Mesendoderm (in vitro differentiated cells): ENCODE results near the gene OR2L2. TPM values are rescaled to one million over a fixed set of nuclear protein-coding genes. Genes with fewer than 3 reads are reported as not detected.
"Not testable (repeated sequence)": the region's sequence is repeated elsewhere in the genome, so short reads cannot be mapped to it uniquely, and the experiment has no call there.

Experiments used
- DNase-seq: peaks from one replicate; pipeline ENCODE4 v3.0.0; 2013
- H2AK5ac ChIP-seq: 2 replicates; pipeline ENCODE4 v1.6.1; 2013; ENCODE audit warnings: low read length, inconsistent platforms
- H2BK120ac ChIP-seq: 2 replicates; pipeline ENCODE4 v1.6.1; 2013; ENCODE audit warnings: low read depth, mild to moderate bottlenecking, low read length, moderate library complexity, mixed read lengths
- H2BK15ac ChIP-seq: replicated peaks from 2 replicates; pipeline ENCODE4 v1.6.1; 2013; ENCODE audit warnings: low read depth, mild to moderate bottlenecking, moderate library complexity
- H2BK5ac ChIP-seq: 2 replicates; pipeline ENCODE4 v1.6.1; 2013; ENCODE audit warnings: low read length, inconsistent platforms
- H3K18ac ChIP-seq: 2 replicates; pipeline ENCODE4 v1.6.1; 2013; ENCODE audit warnings: mild to moderate bottlenecking, low read length, mixed read lengths
- H3K23ac ChIP-seq: one replicate; pipeline ENCODE4 v1.6.1; 2013; ENCODE audit warnings: low read length
- H3K27ac ChIP-seq: 2 replicates; pipeline ENCODE4 v1.5.1; 2013; ENCODE audit warnings: low read depth, mild to moderate bottlenecking, inconsistent platforms, low read length, moderate library complexity
- H3K27me3 ChIP-seq: 2 replicates; pipeline ENCODE4 v1.6.1; 2013; ENCODE audit warnings: low read length, control low read depth, mild to moderate bottlenecking, inconsistent platforms; ENCODE audit not compliant: insufficient read depth, poor library complexity
- H3K36me3 ChIP-seq: 2 replicates; pipeline ENCODE4 v1.6.1; 2013; ENCODE audit warnings: low read length, inconsistent platforms; ENCODE audit not compliant: control insufficient read depth, insufficient read depth
- H3K4ac ChIP-seq: one replicate; pipeline ENCODE4 v1.6.1; 2013; ENCODE audit warnings: low read depth, mild to moderate bottlenecking, low read length, moderate library complexity
- H3K4me1 ChIP-seq: 2 replicates; pipeline ENCODE4 v1.6.1; 2013; ENCODE audit warnings: low read depth, low read length, inconsistent platforms; ENCODE audit not compliant: control insufficient read depth
- H3K4me2 ChIP-seq: 2 replicates; pipeline ENCODE4 v1.6.1; 2013; ENCODE audit warnings: low read length
- H3K4me3 ChIP-seq: 2 replicates; pipeline ENCODE4 v1.5.1; 2013; ENCODE audit warnings: mild to moderate bottlenecking, low read length
- H3K56ac ChIP-seq: one replicate; pipeline ENCODE4 v1.6.1; 2013; ENCODE audit warnings: low read length
- H3K79me1 ChIP-seq: 2 replicates; pipeline ENCODE4 v1.6.1; 2013; ENCODE audit warnings: low read length, inconsistent platforms
- H3K79me2 ChIP-seq: 2 replicates; pipeline ENCODE4 v1.6.1; 2013; ENCODE audit warnings: mild to moderate bottlenecking, low read length; ENCODE audit not compliant: control insufficient read depth, insufficient read depth
- H3K9ac ChIP-seq: 2 replicates; pipeline ENCODE4 v1.6.1; 2013; ENCODE audit warnings: low read length, inconsistent platforms
- H4K5ac ChIP-seq: one replicate; pipeline ENCODE4 v1.6.1; 2013; ENCODE audit warnings: low read length
- H4K8ac ChIP-seq: one replicate; pipeline ENCODE4 v1.6.1; 2013; ENCODE audit warnings: low read depth, mild to moderate bottlenecking, control low read depth, low read length, moderate library complexity
- WGBS: extraction: QIAGEN DNeasy Blood & Tissue Kit; methylation state at CpG from one replicate; pipeline ENCODE4 v1.1.7; 2013; ENCODE audit warnings: low lambda C conversion rate, missing lambda C conversion rate; ENCODE audit not compliant: insufficient coverage; ENCODE audit errors: extremely low coverage; 5-methylcytosine and 5-hydroxymethylcytosine counted together
- small RNA-seq: library from polyadenylated mRNA; stranded (forward); fragments of <200 nt; extraction: miRNeasy Mini kit (QIAGEN cat#:217004); gene quantifications from one replicate; pipeline ENCODE3, GENCODE V24; 2013; ENCODE audit not compliant: insufficient read depth

OR2L2 gene

GRCh38 chr1:248055261-248055660 is 25.4 kb downstream of the OR2L2 start:
- Histone ChIP-seq H3K4ac (no peak overlapping the region), H3K4me2 (no peak overlapping the region), H2BK120ac (no peak overlapping the region), H3K79me2 (no peaks in the 10 kb centered on the region), H3K27me3 (no peaks in the 10 kb centered on the region), H3K79me1 (no peaks in the 10 kb centered on the region), H2AK5ac (no peak overlapping the region), H2BK5ac (no peak overlapping the region), H3K23ac (no peak overlapping the region), H2BK15ac (no peak overlapping the region), H3K27ac (no peak overlapping the region), H4K8ac (no peak overlapping the region), H3K18ac (no peak overlapping the region), H3K56ac (no peak overlapping the region), H3K4me1 (no peaks in the 10 kb centered on the region), H3K4me3 (no peak overlapping the region), H4K5ac (no peak overlapping the region), H3K36me3 (no peaks in the 10 kb centered on the region), H3K9ac (no peak overlapping the region)
- DNase-seq = no peak
- WGBS = no CpG with 5 or more reads among the region's 2 CpGs

DNA sequence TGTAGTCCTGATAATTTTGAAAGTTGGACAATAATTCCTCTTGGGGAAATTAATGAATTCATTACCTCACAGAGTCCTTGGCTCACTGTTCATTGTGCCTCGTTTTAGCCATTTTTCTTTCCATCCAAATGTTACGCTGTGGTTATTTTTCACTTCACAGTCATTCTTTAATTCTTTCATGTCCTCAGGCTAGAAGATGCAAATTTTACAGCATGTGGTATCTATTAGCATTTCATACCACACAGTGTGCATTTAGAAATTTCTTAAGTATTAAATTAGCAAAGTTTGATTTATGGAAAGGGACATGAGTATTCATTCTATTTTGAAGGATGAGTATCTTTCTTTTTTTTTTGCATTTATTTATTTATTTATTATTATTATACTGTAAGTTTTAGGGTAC is 35.2 kb downstream of the OR2L2 start:
- H2AK5ac ChIP-seq = no peak overlapping the region
- H3K56ac ChIP-seq = no peak overlapping the region
- no peak overlapping the region for H3K9ac ChIP-seq
- no peak overlapping the region for H3K4me3 ChIP-seq
- H3K79me1 ChIP-seq = no peaks in the 10 kb centered on the region
- no peak overlapping the region for H3K18ac ChIP-seq
- H3K79me2 ChIP-seq = no peaks in the 10 kb centered on the region
- no peak overlapping the region for H4K8ac ChIP-seq
- H2BK120ac ChIP-seq = no peak overlapping the region
- H3K27me3 ChIP-seq = no peaks in the 10 kb centered on the region
- no peaks in the 10 kb centered on the region for H3K4me1 ChIP-seq
- no peak overlapping the region for H3K4me2 ChIP-seq
- H2BK5ac ChIP-seq = no peak overlapping the region
- no peaks in the 10 kb centered on the region for H3K36me3 ChIP-seq
- no CpG with 5 or more reads among the region's 2 CpGs for WGBS
- no peak overlapping the region for H4K5ac ChIP-seq
- H3K23ac ChIP-seq = no peak overlapping the region
- no peak overlapping the region for H3K4ac ChIP-seq
- no peak for DNase-seq
- no peak overlapping the region for H2BK15ac ChIP-seq
- no peak overlapping the region for H3K27ac ChIP-seq

DNA sequence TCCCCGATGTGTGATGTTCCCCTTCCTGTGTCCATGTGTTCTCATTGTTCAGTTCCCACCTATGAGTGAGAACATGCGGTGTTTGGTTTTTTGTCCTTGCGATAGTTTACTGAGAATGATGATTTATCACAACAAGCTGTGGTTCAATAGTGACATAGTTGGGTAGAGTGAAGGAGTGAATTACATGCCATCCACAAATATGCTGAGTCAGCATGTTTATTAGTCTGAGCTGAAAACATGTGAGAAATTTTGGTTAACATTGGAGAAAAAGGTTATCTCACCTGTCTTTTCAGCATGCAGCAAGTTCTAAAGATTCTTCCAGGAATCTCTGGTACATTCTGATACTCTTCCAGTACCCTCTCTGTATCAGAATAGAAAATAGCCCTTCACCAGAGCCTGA is 35.7 kb downstream of the OR2L2 start:
- Histone ChIP-seq H3K4ac (no peak overlapping the region), H3K56ac (no peak overlapping the region), H4K5ac (no peak overlapping the region), H3K23ac (no peak overlapping the region), H3K36me3 (no peaks in the 10 kb centered on the region), H3K9ac (no peak overlapping the region), H3K4me2 (no peak overlapping the region), H2AK5ac (no peak overlapping the region), H3K4me3 (no peak overlapping the region), H3K4me1 (no peaks in the 10 kb centered on the region), H3K18ac (no peak overlapping the region), H2BK5ac (no peak overlapping the region), H2BK15ac (no peak overlapping the region), H4K8ac (no peak overlapping the region), H3K79me1 (no peaks in the 10 kb centered on the region), H3K27me3 (no peaks in the 10 kb centered on the region), H3K79me2 (no peaks in the 10 kb centered on the region), H2BK120ac (no peak overlapping the region), H3K27ac (no peak overlapping the region)
- DNase-seq = no peak
- WGBS = no CpG with 5 or more reads among the region's 3 CpGs

DNA sequence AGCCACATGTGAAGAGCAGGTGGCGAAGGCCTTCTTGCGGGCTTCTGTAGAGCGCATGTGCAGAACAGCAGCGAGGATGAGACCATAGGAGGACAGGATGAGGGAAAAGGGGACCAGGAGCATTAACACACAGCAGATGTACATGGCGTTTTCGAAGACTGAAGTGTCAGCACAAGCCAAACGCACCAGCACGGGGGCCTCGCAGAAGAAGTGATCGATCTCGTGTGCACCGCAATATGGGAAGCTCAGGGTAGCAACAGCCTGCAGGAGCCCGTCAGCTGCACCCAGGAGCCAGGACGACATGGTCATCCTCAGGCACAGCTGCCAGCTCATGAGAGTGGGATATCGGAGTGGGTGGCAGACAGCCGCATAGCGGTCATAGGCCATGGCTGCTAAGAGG is 54.0 kb downstream of the OR2L2 start:
- H3K4me3 ChIP-seq = not testable (repeated sequence)
- WGBS = no CpG with 5 or more reads among the region's 17 CpGs

More for the DNA sequence above, 54.0 kb downstream of the OR2L2 start:
- H2BK15ac ChIP-seq, H3K56ac ChIP-seq, H2BK120ac ChIP-seq, H3K18ac ChIP-seq, H3K27me3 ChIP-seq, H3K79me1 ChIP-seq, H3K79me2 ChIP-seq, H2BK5ac ChIP-seq, DNase-seq, H3K36me3 ChIP-seq, H3K27ac ChIP-seq, H3K4ac ChIP-seq, H3K23ac ChIP-seq, H3K4me1 ChIP-seq, H2AK5ac ChIP-seq, H3K4me2 ChIP-seq, H3K9ac ChIP-seq, H4K5ac ChIP-seq, H4K8ac ChIP-seq: not testable (repeated sequence)

Small RNA genes within 50 kb of the gene (small RNA-seq; reads per million reads assigned to genes)
- gene RF00019 = not detected
